Measurements from ENCODE around the gene ANKRD39. TPM values are rescaled to one million over a fixed set of nuclear protein-coding genes. Genes with fewer than 3 reads are reported as not detected.

The ANKRD39 gene
- total RNA-seq, 1 experiment from 2014 or later, result 25.3 TPM

GRCh38 chr2:96883306-96883705 is 25.5 kb upstream of the ANKRD39 start:
- CTCF ChIA-PET, result no interaction called here

DNA sequence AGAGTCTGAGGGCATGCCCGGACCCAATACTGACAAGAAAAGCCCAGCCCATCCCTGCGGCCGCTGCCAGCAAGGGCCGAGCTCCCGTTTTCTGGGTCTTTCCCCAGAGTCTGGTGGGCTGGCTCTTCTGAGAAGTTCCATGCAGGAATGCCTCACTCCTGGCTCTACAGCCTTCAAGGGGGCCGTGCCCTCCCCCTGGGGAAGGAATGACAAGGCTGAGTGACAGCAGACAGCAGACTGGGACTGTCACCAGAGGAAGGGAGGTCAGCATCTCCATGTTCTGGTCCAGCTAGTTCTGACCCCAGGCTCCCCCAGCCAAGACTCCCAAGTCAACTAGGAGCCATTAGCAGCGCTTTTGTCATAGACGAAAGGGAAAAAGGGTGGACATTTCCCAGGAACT is 25.1 kb upstream of the ANKRD39 start:
- ChIA-PET POLR2A (ENCODE audit: low non-redundant PET) (no interaction called here), CTCF (no interaction called here)
- intact Hi-C loops (cut with micrococcal nuclease; ENCODE audit: unreplicated experiment), result no loop called here
- Histone ChIP-seq H3K9me3 (ENCODE audit: low read depth, low read length, poor library complexity, severe bottlenecking) (no peaks in the 10 kb centered on the region), H3K4me3 (ENCODE audit: low read depth, low read length, poor library complexity, severe bottlenecking) (no peak overlapping the region), H3K27ac (ENCODE audit: low read depth, low read length, poor library complexity, severe bottlenecking) (no peak overlapping the region), H3K4me1 (ENCODE audit: insufficient read depth, low read length, poor library complexity, severe bottlenecking) (peaks cover 19% of the 10 kb centered on the region), H3K36me3 (ENCODE audit: insufficient read depth, low read length, poor library complexity, severe bottlenecking) (no peaks in the 10 kb centered on the region), H3K27me3 (replicated peaks; ENCODE audit: insufficient read depth, low read depth, low read length, poor library complexity) (no peaks in the 10 kb centered on the region)
- no peak for TF ChIP-seq EZH2 (IDR thresholded peaks at IDR 0.05; ENCODE audit: borderline replicate concordance, low read depth, low read length, poor library complexity, severe bottlenecking)
- TF ChIP-seq, protein P1, sequence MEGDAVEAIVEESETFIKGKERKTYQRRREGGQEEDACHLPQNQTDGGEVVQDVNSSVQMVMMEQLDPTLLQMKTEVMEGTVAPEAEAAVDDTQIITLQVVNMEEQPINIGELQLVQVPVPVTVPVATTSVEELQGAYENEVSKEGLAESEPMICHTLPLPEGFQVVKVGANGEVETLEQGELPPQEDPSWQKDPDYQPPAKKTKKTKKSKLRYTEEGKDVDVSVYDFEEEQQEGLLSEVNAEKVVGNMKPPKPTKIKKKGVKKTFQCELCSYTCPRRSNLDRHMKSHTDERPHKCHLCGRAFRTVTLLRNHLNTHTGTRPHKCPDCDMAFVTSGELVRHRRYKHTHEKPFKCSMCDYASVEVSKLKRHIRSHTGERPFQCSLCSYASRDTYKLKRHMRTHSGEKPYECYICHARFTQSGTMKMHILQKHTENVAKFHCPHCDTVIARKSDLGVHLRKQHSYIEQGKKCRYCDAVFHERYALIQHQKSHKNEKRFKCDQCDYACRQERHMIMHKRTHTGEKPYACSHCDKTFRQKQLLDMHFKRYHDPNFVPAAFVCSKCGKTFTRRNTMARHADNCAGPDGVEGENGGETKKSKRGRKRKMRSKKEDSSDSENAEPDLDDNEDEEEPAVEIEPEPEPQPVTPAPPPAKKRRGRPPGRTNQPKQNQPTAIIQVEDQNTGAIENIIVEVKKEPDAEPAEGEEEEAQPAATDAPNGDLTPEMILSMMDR (conservative IDR thresholded peaks at IDR 0.05; ENCODE audit: low read depth, low read length), result no peak
- DNase-seq (ENCODE audit: low spot score), result no peak
- BruUV-seq (replicated peaks), result no TSS peak

More at GRCh38 chr2:96883306-96883705, 25.5 kb upstream of the ANKRD39 start:
- Histone ChIP-seq H3K4me3 (ENCODE audit: low read depth, low read length, poor library complexity, severe bottlenecking) (no peak overlapping the region), H3K9me3 (ENCODE audit: low read depth, low read length, poor library complexity, severe bottlenecking) (no peaks in the 10 kb centered on the region), H3K36me3 (ENCODE audit: insufficient read depth, low read length, poor library complexity, severe bottlenecking) (no peaks in the 10 kb centered on the region), H3K4me1 (ENCODE audit: insufficient read depth, low read length, poor library complexity, severe bottlenecking) (peaks cover 19% of the 10 kb centered on the region), H3K27me3 (replicated peaks; ENCODE audit: insufficient read depth, low read depth, low read length, poor library complexity) (no peaks in the 10 kb centered on the region), H3K27ac (ENCODE audit: low read depth, low read length, poor library complexity, severe bottlenecking) (no peak overlapping the region)
- BruUV-seq (replicated peaks), result no TSS peak
- no peak for TF ChIP-seq EZH2 (IDR thresholded peaks at IDR 0.05; ENCODE audit: borderline replicate concordance, low read depth, low read length, poor library complexity, severe bottlenecking)
- TF ChIP-seq, protein P1 (conservative IDR thresholded peaks at IDR 0.05; ENCODE audit: low read depth, low read length), result no peak
- intact Hi-C loops (cut with micrococcal nuclease; ENCODE audit: unreplicated experiment), result no loop called here
- POLR2A ChIA-PET (ENCODE audit: low non-redundant PET), result no interaction called here
- DNase-seq (ENCODE audit: low spot score), result no peak

DNA sequence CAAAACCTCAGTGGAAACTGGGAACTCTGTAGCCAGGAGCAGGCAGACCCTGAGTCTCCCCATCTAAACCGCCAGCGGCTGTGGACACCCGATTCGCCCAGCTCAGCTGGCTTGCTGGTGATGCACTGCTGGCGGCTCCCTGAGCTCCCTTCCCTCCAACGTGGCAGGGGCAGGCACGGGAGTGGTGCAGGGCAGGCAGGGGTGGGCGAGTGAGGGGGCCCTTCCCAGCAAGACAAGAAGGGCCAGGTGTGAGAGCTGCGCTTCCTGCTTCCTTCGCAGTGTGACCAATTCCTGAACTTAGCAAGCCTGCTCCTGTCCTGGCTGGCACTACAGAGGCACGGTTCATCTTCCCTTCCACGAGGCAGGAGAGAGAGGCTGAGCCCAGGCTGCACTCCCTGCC is 24.4 kb upstream of the ANKRD39 start:
- Histone ChIP-seq H3K9me3 (ENCODE audit: low read depth, low read length, poor library complexity, severe bottlenecking) (no peaks in the 10 kb centered on the region), H3K36me3 (ENCODE audit: insufficient read depth, low read length, poor library complexity, severe bottlenecking) (no peaks in the 10 kb centered on the region), H3K4me1 (ENCODE audit: insufficient read depth, low read length, poor library complexity, severe bottlenecking) (peaks cover 24% of the 10 kb centered on the region), H3K4me3 (ENCODE audit: low read depth, low read length, poor library complexity, severe bottlenecking) (no peak overlapping the region), H3K27me3 (replicated peaks; ENCODE audit: insufficient read depth, low read depth, low read length, poor library complexity) (no peaks in the 10 kb centered on the region), H3K27ac (ENCODE audit: low read depth, low read length, poor library complexity, severe bottlenecking) (no peak overlapping the region)
- DNase-seq (ENCODE audit: low spot score), result no peak
- no peak for TF ChIP-seq EZH2 (IDR thresholded peaks at IDR 0.05; ENCODE audit: borderline replicate concordance, low read depth, low read length, poor library complexity, severe bottlenecking)
- TF ChIP-seq, protein P1 (conservative IDR thresholded peaks at IDR 0.05; ENCODE audit: low read depth, low read length), result no peak
- intact Hi-C loops (cut with micrococcal nuclease; ENCODE audit: unreplicated experiment), result no loop called here
- CTCF ChIA-PET, result interaction anchor here (0.7 kb wide), 1 partner anchor 14 kb away, joined by 10 read pairs; no protein-coding TSS in a partner anchor
- POLR2A ChIA-PET (ENCODE audit: low non-redundant PET), result no interaction called here
- BruUV-seq (replicated peaks), result no TSS peak

Measured in A673 (cell line).